ENCODE data around the gene EIF3K. TPM values are rescaled to one million over a fixed set of nuclear protein-coding genes. Genes with fewer than 3 reads are reported as not detected.

Gene EIF3K
- total RNA-seq, 1 experiment from 2014 or later: 375 TPM

- Mint-ChIP-seq H3K27ac (ENCODE audit: low read depth, unreplicated experiment) (peak overlapping the region; percentile 98), H3K9me3 (ENCODE audit: unreplicated experiment) (no peaks in the 10 kb centered on the region), H3K36me3 (ENCODE audit: insufficient read depth, unreplicated experiment) (peaks cover 50% of the 10 kb centered on the region), H3K27me3 (ENCODE audit: insufficient read depth, unreplicated experiment) (no peaks in the 10 kb centered on the region), H3K4me1 (ENCODE audit: insufficient read depth, unreplicated experiment) (peaks cover 68% of the 10 kb centered on the region), H3K4me3 (ENCODE audit: unreplicated experiment) (peak overlapping the region; percentile 48)
- ChIA-PET CTCF (interaction anchor here (0.6 to 1.6 kb wide), 6 partner anchors 23 to 199 kb away, joined by 3 to 9 read pairs (median 4); partner anchors contain the start of gene ACTN4), POLR2A (interaction anchor here (0.6 to 15.0 kb wide), 13 partner anchors 8 to 295 kb away, joined by 3 to 521 read pairs (median 6); partner anchors contain the start of genes ACTN4, ECH1, HNRNPL and SPRED3)
- TF ChIP-seq CTCF (IDR thresholded peaks at IDR 0.05; ENCODE audit: unreplicated experiment): no peak
- intact Hi-C loops (cut with micrococcal nuclease): loop anchor here (1.0 to 2.0 kb wide), 2 partner anchors 25 to 33 kb away; no protein-coding TSS in a partner anchor
- TSS peak; percentile 82 for BruUV-seq (replicated peaks)
- peak; percentile 99 for DNase-seq (ENCODE audit: unreplicated experiment)
Measured at GRCh38 chr19:38683393-38684077, 64.5 kb downstream of the EIF3K start.

GRCh38 chr19:38684078-38684861 is 65.3 kb downstream of the EIF3K start:
- Mint-ChIP-seq H3K27ac (ENCODE audit: low read depth, unreplicated experiment) (peak overlapping the region; percentile 98), H3K27me3 (ENCODE audit: insufficient read depth, unreplicated experiment) (no peaks in the 10 kb centered on the region), H3K4me1 (ENCODE audit: insufficient read depth, unreplicated experiment) (peaks cover 75% of the 10 kb centered on the region), H3K36me3 (ENCODE audit: insufficient read depth, unreplicated experiment) (peaks cover 43% of the 10 kb centered on the region), H3K4me3 (ENCODE audit: unreplicated experiment) (peak overlapping the region; percentile 48), H3K9me3 (ENCODE audit: unreplicated experiment) (no peaks in the 10 kb centered on the region)
- peak; percentile 100 for DNase-seq (ENCODE audit: unreplicated experiment)
- intact Hi-C loops (cut with micrococcal nuclease): loop anchor here (1.0 to 2.0 kb wide), 2 partner anchors 26 to 33 kb away; no protein-coding TSS in a partner anchor
- ChIA-PET POLR2A (interaction anchor here (0.6 to 15.0 kb wide), 14 partner anchors 8 to 296 kb away, joined by 3 to 521 read pairs (median 6); partner anchors contain the start of genes ACTN4, ECH1, HNRNPL and SPRED3), CTCF (interaction anchor here (0.6 to 2.6 kb wide), 4 partner anchors 25 to 198 kb away, joined by 3 to 17 read pairs (median 4); no protein-coding TSS in a partner anchor)
- no TSS peak for BruUV-seq (replicated peaks)
- no peak for TF ChIP-seq CTCF (IDR thresholded peaks at IDR 0.05; ENCODE audit: unreplicated experiment)

- intact Hi-C loops (cut with micrococcal nuclease): loop anchor here (1.0 to 2.0 kb wide), 2 partner anchors 27 to 34 kb away; no protein-coding TSS in a partner anchor
- TSS peak; percentile 89 for BruUV-seq (replicated peaks)
- TF ChIP-seq CTCF (IDR thresholded peaks at IDR 0.05; ENCODE audit: unreplicated experiment): no peak
- no peak for DNase-seq (ENCODE audit: unreplicated experiment)
- H3K9me3 Mint-ChIP-seq (ENCODE audit: unreplicated experiment): no peaks in the 10 kb centered on the region
- CTCF ChIA-PET: interaction anchor here (0.8 to 2.6 kb wide), 4 partner anchors 15 to 128 kb away, joined by 4 to 17 read pairs (median 4); no protein-coding TSS in a partner anchor
- peak overlapping the region; percentile 98 for H3K27ac Mint-ChIP-seq (ENCODE audit: low read depth, unreplicated experiment)
- H3K4me1 Mint-ChIP-seq (ENCODE audit: insufficient read depth, unreplicated experiment): peaks cover 74% of the 10 kb centered on the region
- H3K4me3 Mint-ChIP-seq (ENCODE audit: unreplicated experiment): peak overlapping the region; percentile 48
- POLR2A ChIA-PET: interaction anchor here (0.7 to 15.0 kb wide), 4 partner anchors 11 to 159 kb away, joined by 3 to 521 read pairs (median 4); partner anchors contain the start of gene ACTN4
- H3K36me3 Mint-ChIP-seq (ENCODE audit: insufficient read depth, unreplicated experiment): peaks cover 37% of the 10 kb centered on the region
- no peaks in the 10 kb centered on the region for H3K27me3 Mint-ChIP-seq (ENCODE audit: insufficient read depth, unreplicated experiment)
Measured at GRCh38 chr19:38684862-38685665, 66.1 kb downstream of the EIF3K start.

Data from MCF 10A (cell line).